ENCODE results near the gene EPN3.

EPN3 gene

GRCh38 chr17:50562242-50563091, 29.9 kb downstream of the EPN3 start:
- 7 to 18% methylated on average over 11 to 16 of the region's 22 CpGs for WGBS, 2 experiments (ENCODE audit: insufficient coverage in 2 of 2)
- H3K4me1 ChIP-seq (ENCODE audit: control insufficient read depth, insufficient read depth, low read length, poor library complexity, severe bottlenecking): peaks cover 10% of the 10 kb centered on the region
- no peak overlapping the region for H3K27ac ChIP-seq (ENCODE audit: low read depth, low read length, severe bottlenecking)
- no peaks in the 10 kb centered on the region for H3K36me3 ChIP-seq (ENCODE audit: control insufficient read depth, insufficient read depth, low read length)
- H3K4me3 ChIP-seq (ENCODE audit: extremely low read depth, insufficient read depth, low read length, poor library complexity, severe bottlenecking): no peak overlapping the region
- no peaks in the 10 kb centered on the region for H3K9me3 ChIP-seq (ENCODE audit: control insufficient read depth, low read length)

- WGBS, 2 experiments (ENCODE audit: insufficient coverage in 2 of 2): 14% methylated on average over 2 of the region's 4 CpGs; no CpG with 5 or more reads in 1 of the 2 experiments
- Histone ChIP-seq H3K36me3 (ENCODE audit: control insufficient read depth, insufficient read depth, low read length) (no peaks in the 10 kb centered on the region), H3K27ac (ENCODE audit: low read depth, low read length, severe bottlenecking) (no peak overlapping the region), H3K4me1 (ENCODE audit: control insufficient read depth, insufficient read depth, low read length, poor library complexity, severe bottlenecking) (peaks cover 10% of the 10 kb centered on the region), H3K4me3 (ENCODE audit: extremely low read depth, insufficient read depth, low read length, poor library complexity, severe bottlenecking) (no peak overlapping the region), H3K9me3 (ENCODE audit: control insufficient read depth, low read length) (no peaks in the 10 kb centered on the region)
These were observed 30.6 kb downstream of the EPN3 start for GRCh38 chr17:50563092-50563511.

DNA sequence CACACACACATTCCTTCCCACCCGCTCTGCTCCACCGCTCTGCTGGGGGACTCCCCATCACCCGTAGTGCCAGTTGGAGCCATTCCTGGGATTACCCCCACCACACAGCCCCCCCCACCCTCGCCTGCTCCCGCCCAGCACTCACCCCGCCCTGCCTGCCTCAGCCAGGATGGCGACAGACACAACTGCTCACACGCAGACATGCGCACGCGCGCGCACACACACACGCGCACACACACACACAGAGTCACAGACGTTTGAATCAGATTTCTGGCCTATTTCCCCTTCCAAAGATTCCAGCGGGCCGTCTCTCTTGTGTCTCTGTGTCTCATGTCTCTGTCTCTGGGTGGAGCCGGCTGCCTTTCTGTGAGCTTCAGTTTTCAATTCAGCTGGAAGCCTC, 32.4 kb downstream of the EPN3 start:
- Histone ChIP-seq H3K4me3 (ENCODE audit: extremely low read depth, insufficient read depth, low read length, poor library complexity, severe bottlenecking) (no peak overlapping the region), H3K9me3 (ENCODE audit: control insufficient read depth, low read length) (no peaks in the 10 kb centered on the region), H3K36me3 (ENCODE audit: control insufficient read depth, insufficient read depth, low read length) (no peaks in the 10 kb centered on the region), H3K4me1 (ENCODE audit: control insufficient read depth, insufficient read depth, low read length, poor library complexity, severe bottlenecking) (peaks cover 5% of the 10 kb centered on the region), H3K27ac (ENCODE audit: low read depth, low read length, severe bottlenecking) (no peak overlapping the region)
- 61 to 66% methylated on average over 10 to 16 of the region's 19 CpGs for WGBS, 2 experiments (ENCODE audit: insufficient coverage in 2 of 2)

GRCh38 chr17:50565402-50566350, 33.1 kb downstream of the EPN3 start:
- 44 to 55% methylated on average over 3 to 5 of the region's 10 CpGs for WGBS, 2 experiments (ENCODE audit: insufficient coverage in 2 of 2)
- Histone ChIP-seq H3K27ac (ENCODE audit: low read depth, low read length, severe bottlenecking) (no peak overlapping the region), H3K4me3 (ENCODE audit: extremely low read depth, insufficient read depth, low read length, poor library complexity, severe bottlenecking) (no peak overlapping the region), H3K36me3 (ENCODE audit: control insufficient read depth, insufficient read depth, low read length) (no peaks in the 10 kb centered on the region), H3K9me3 (ENCODE audit: control insufficient read depth, low read length) (no peaks in the 10 kb centered on the region), H3K4me1 (ENCODE audit: control insufficient read depth, insufficient read depth, low read length, poor library complexity, severe bottlenecking) (peaks cover 5% of the 10 kb centered on the region)

- H3K4me3 ChIP-seq (ENCODE audit: extremely low read depth, insufficient read depth, low read length, poor library complexity, severe bottlenecking): no peak overlapping the region
- no peak overlapping the region for H3K27ac ChIP-seq (ENCODE audit: low read depth, low read length, severe bottlenecking)
- H3K9me3 ChIP-seq (ENCODE audit: control insufficient read depth, low read length): no peaks in the 10 kb centered on the region
- H3K36me3 ChIP-seq (ENCODE audit: control insufficient read depth, insufficient read depth, low read length): no peaks in the 10 kb centered on the region
- WGBS, 2 experiments (ENCODE audit: insufficient coverage in 2 of 2): 89 to 100% methylated on average over 1 of the region's 2 CpGs
- H3K4me1 ChIP-seq (ENCODE audit: control insufficient read depth, insufficient read depth, low read length, poor library complexity, severe bottlenecking): peaks cover 5% of the 10 kb centered on the region
These were observed 34.4 kb downstream of the EPN3 start for GRCh38 chr17:50566886-50567285.

DNA sequence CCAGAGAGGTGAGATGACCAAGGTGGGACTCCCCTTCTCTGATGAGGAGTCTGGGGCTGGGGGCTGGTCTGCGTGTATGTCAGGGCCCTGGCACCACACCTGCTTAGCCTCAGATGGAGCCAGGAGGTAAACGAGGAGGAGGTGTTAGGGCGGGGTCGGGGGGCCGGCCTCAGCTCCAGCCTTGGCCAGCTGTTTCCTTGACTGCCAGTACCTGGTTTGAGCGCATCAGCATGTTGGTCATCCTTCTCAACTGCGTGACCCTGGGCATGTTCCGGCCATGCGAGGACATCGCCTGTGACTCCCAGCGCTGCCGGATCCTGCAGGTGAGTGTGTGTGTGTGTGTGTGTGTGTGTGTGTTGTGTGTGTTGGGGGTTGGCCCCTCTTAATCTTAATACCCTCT, 36.1 kb downstream of the EPN3 start:
- WGBS, 2 experiments (ENCODE audit: insufficient coverage in 2 of 2): 76 to 90% methylated on average over 4 to 6 of the region's 12 CpGs
- no peak overlapping the region for H3K27ac ChIP-seq (ENCODE audit: low read depth, low read length, severe bottlenecking)
- no peaks in the 10 kb centered on the region for H3K9me3 ChIP-seq (ENCODE audit: control insufficient read depth, low read length)
- no peaks in the 10 kb centered on the region for H3K4me1 ChIP-seq (ENCODE audit: control insufficient read depth, insufficient read depth, low read length, poor library complexity, severe bottlenecking)
- H3K4me3 ChIP-seq (ENCODE audit: extremely low read depth, insufficient read depth, low read length, poor library complexity, severe bottlenecking): no peak overlapping the region
- H3K36me3 ChIP-seq (ENCODE audit: control insufficient read depth, insufficient read depth, low read length): no peaks in the 10 kb centered on the region

- Histone ChIP-seq H3K36me3 (ENCODE audit: control insufficient read depth, insufficient read depth, low read length) (no peaks in the 10 kb centered on the region), H3K4me3 (ENCODE audit: extremely low read depth, insufficient read depth, low read length, poor library complexity, severe bottlenecking) (no peak overlapping the region), H3K4me1 (ENCODE audit: control insufficient read depth, insufficient read depth, low read length, poor library complexity, severe bottlenecking) (no peaks in the 10 kb centered on the region), H3K27ac (ENCODE audit: low read depth, low read length, severe bottlenecking) (peak overlapping the region; percentile 36), H3K9me3 (ENCODE audit: control insufficient read depth, low read length) (no peaks in the 10 kb centered on the region)
- WGBS, 2 experiments (ENCODE audit: insufficient coverage in 2 of 2): 76 to 94% methylated on average over 6 of the region's 7 CpGs
These were observed 37.1 kb downstream of the EPN3 start for GRCh38 chr17:50569592-50569991.

GRCh38 chr17:50570032-50570431, 37.5 kb downstream of the EPN3 start:
- H3K4me3 ChIP-seq (ENCODE audit: extremely low read depth, insufficient read depth, low read length, poor library complexity, severe bottlenecking): no peak overlapping the region
- no peaks in the 10 kb centered on the region for H3K36me3 ChIP-seq (ENCODE audit: control insufficient read depth, insufficient read depth, low read length)
- no peaks in the 10 kb centered on the region for H3K9me3 ChIP-seq (ENCODE audit: control insufficient read depth, low read length)
- no peaks in the 10 kb centered on the region for H3K4me1 ChIP-seq (ENCODE audit: control insufficient read depth, insufficient read depth, low read length, poor library complexity, severe bottlenecking)
- WGBS, 2 experiments (ENCODE audit: insufficient coverage in 2 of 2): 69 to 90% methylated on average over 5 to 7 of the region's 8 CpGs
- H3K27ac ChIP-seq (ENCODE audit: low read depth, low read length, severe bottlenecking): peak overlapping the region; percentile 36

- H3K4me1 ChIP-seq (ENCODE audit: control insufficient read depth, insufficient read depth, low read length, poor library complexity, severe bottlenecking): no peaks in the 10 kb centered on the region
- H3K36me3 ChIP-seq (ENCODE audit: control insufficient read depth, insufficient read depth, low read length): no peaks in the 10 kb centered on the region
- no peak overlapping the region for H3K27ac ChIP-seq (ENCODE audit: low read depth, low read length, severe bottlenecking)
- 62 to 71% methylated on average over 5 to 6 of the region's 7 CpGs for WGBS, 2 experiments (ENCODE audit: insufficient coverage in 2 of 2)
- H3K9me3 ChIP-seq (ENCODE audit: control insufficient read depth, low read length): no peaks in the 10 kb centered on the region
- no peak overlapping the region for H3K4me3 ChIP-seq (ENCODE audit: extremely low read depth, insufficient read depth, low read length, poor library complexity, severe bottlenecking)
These were observed 38.0 kb downstream of the EPN3 start for GRCh38 chr17:50570528-50570927.

DNA sequence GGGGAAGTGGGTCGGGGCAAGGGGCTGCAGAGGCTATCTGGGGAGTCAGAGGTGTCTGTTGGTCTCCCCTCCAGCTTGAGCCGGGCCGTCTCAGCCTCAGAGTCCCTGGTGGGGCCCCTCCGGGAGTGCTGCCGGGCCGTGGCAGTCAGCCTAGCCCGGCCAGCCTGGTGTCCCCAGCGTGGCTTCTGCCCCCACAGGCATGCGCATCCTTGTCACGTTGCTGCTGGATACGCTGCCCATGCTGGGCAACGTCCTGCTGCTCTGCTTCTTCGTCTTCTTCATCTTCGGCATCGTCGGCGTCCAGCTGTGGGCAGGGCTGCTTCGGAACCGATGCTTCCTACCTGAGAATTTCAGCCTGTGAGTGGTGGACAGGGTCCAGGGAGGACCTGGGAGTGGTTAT, 39.1 kb downstream of the EPN3 start:
- WGBS, 2 experiments (ENCODE audit: insufficient coverage in 2 of 2): 84 to 93% methylated on average over 8 to 18 of the region's 19 CpGs
- Histone ChIP-seq H3K36me3 (ENCODE audit: control insufficient read depth, insufficient read depth, low read length) (no peaks in the 10 kb centered on the region), H3K4me1 (ENCODE audit: control insufficient read depth, insufficient read depth, low read length, poor library complexity, severe bottlenecking) (no peaks in the 10 kb centered on the region), H3K4me3 (ENCODE audit: extremely low read depth, insufficient read depth, low read length, poor library complexity, severe bottlenecking) (no peak overlapping the region), H3K9me3 (ENCODE audit: control insufficient read depth, low read length) (no peaks in the 10 kb centered on the region), H3K27ac (ENCODE audit: low read depth, low read length, severe bottlenecking) (no peak overlapping the region)
